ENCODE measurements around the gene ZNF689. TPM values are rescaled to one million over a fixed set of nuclear protein-coding genes. Genes with fewer than 3 reads are reported as not detected.
A peak's percentile ranks its signal among the peaks of the same experiment; 100 is the strongest.

ZNF689 gene
- total and polyA plus RNA-seq, 7 donors: 3.6 to 10.3 (median 7.9) TPM

- TF ChIP-seq POLR2AphosphoS5 (IDR thresholded peaks at IDR 0.05): no peak
- TF ChIP-seq POLR2A (IDR thresholded peaks at IDR 0.05): no peak
- Histone ChIP-seq H3K4me3 (peak overlapping the region in 3 of 4 donors; percentile 84 to 87 (median 84)), H3K27me3 (no peaks in the 10 kb centered on the region), H3K27ac (peak overlapping the region; percentile 89 to 98 (median 96)), H3K36me3 (peaks cover 11 to 23% (median 13%) of the 10 kb centered on the region in 4 donors), H3K4me1 (peaks cover 0 to 30% (median 25%) of the 10 kb centered on the region in 4 donors), H3K9me3 (no peaks in the 10 kb centered on the region)
- 74 to 87% methylated on average over 21 of the region's 21 CpGs for WGBS, 2 donors
- intact Hi-C loops (cut with DNase I): loop anchor here (1.0 to 5.0 kb wide), 3 partner anchors 12 to 73 kb away; partner anchors contain the start of genes ZNF688 and ZNF785
- no peak for DNase-seq
These were observed 51.3 kb downstream of the ZNF689 start for GRCh38 chr16:30558789-30559377.

- peak; percentile 99 for DNase-seq
- H3K27ac ChIP-seq: peak within 1 kb of the TSS; percentile 89 to 98 (median 96)
- peaks cover 0 to 32% (median 28%) of the 10 kb centered on the region in 4 donors for H3K4me1 ChIP-seq
- no peaks in the 10 kb centered on the region for H3K9me3 ChIP-seq
- H3K4me3 ChIP-seq: peak within 1 kb of the TSS; percentile 49 to 87 (median 84)
- 0% methylated on average over 74 of the region's 74 CpGs for WGBS, 2 donors
- peak; percentile 55 to 81 (median 74) for TF ChIP-seq POLR2AphosphoS5 (IDR thresholded peaks at IDR 0.05)
- TF ChIP-seq POLR2A (IDR thresholded peaks at IDR 0.05): peak in 1 of 2 donors; percentile 22
- no peak for TF ChIP-seq CTCF (IDR thresholded peaks at IDR 0.05)
- H3K27me3 ChIP-seq: no peaks in the 10 kb centered on the region
- intact Hi-C loops (cut with DNase I): loop anchor here (1.0 to 5.0 kb wide), 4 partner anchors 13 to 74 kb away; partner anchors contain the start of genes ZNF688 and ZNF785
- H3K36me3 ChIP-seq: peaks cover 11 to 24% (median 13%) of the 10 kb centered on the region in 4 donors
These were observed 52.0 kb downstream of the ZNF689 start, which contains the start of gene ZNF764 for GRCh38 chr16:30557957-30558788. TSS of gene ZNF764 (minus strand) at chr16:30558374. CDS start at chr16:30558182, 192 bp downstream.

GRCh38 chr16:30557707-30557956, 52.6 kb downstream of the ZNF689 start:
- peaks cover 0 to 33% (median 28%) of the 10 kb centered on the region in 4 donors for H3K4me1 ChIP-seq
- peak overlapping the region; percentile 49 to 87 (median 84) for H3K4me3 ChIP-seq
- intact Hi-C loops (cut with DNase I): loop anchor here (1.0 to 5.0 kb wide), 2 partner anchors 22 to 75 kb away; no protein-coding TSS in a partner anchor
- peak; percentile 75 for DNase-seq
- WGBS, 2 donors: 0 to 1% methylated on average over 17 of the region's 17 CpGs
- peak overlapping the region; percentile 89 to 98 (median 96) for H3K27ac ChIP-seq
- TF ChIP-seq EP300 (IDR thresholded peaks at IDR 0.05) (no peak), CTCF (IDR thresholded peaks at IDR 0.05) (no peak), POLR2A (IDR thresholded peaks at IDR 0.05) (no peak), POLR2AphosphoS5 (IDR thresholded peaks at IDR 0.05) (no peak)
- no peaks in the 10 kb centered on the region for H3K9me3 ChIP-seq
- no peaks in the 10 kb centered on the region for H3K27me3 ChIP-seq
- H3K36me3 ChIP-seq: peaks cover 11 to 24% (median 13%) of the 10 kb centered on the region in 4 donors

- Histone ChIP-seq H3K9me3 (no peaks in the 10 kb centered on the region), H3K36me3 (peaks cover 11 to 24% (median 13%) of the 10 kb centered on the region in 4 donors), H3K27ac (no peak overlapping the region), H3K4me3 (no peak overlapping the region), H3K27me3 (no peaks in the 10 kb centered on the region), H3K4me1 (peaks cover 0 to 29% (median 25%) of the 10 kb centered on the region in 4 donors)
- no peak for DNase-seq
- intact Hi-C loops (cut with DNase I): loop anchor here (5.0 kb wide), 1 partner anchor 76 kb away; no protein-coding TSS in a partner anchor
- 21 to 63% methylated on average over 10 of the region's 10 CpGs for WGBS, 2 donors
- TF ChIP-seq POLR2AphosphoS5 (IDR thresholded peaks at IDR 0.05) (no peak), POLR2A (IDR thresholded peaks at IDR 0.05) (no peak), CTCF (IDR thresholded peaks at IDR 0.05) (no peak), EP300 (IDR thresholded peaks at IDR 0.05) (no peak)
These were observed 54.1 kb downstream of the ZNF689 start for GRCh38 chr16:30556125-30556473.

All from sigmoid colon (tissue), 7 donors.